ENCODE data around the gene PKD2.

Gene PKD2

GRCh38 chr4:88058295-88058694 lies 50.9 kb downstream of the PKD2 start:
- H3K9me3 ChIP-seq (ENCODE audit: control insufficient read depth, low read length) = no peaks in the 10 kb centered on the region
- DNase-seq = no peak
- H3K4me3 ChIP-seq (ENCODE audit: insufficient read depth, low read depth, low read length, poor library complexity, severe bottlenecking) = no peak overlapping the region
- no peak overlapping the region for H3K27ac ChIP-seq (ENCODE audit: insufficient read depth, low read length, poor library complexity, severe bottlenecking)
- peaks cover 4% of the 10 kb centered on the region for H3K36me3 ChIP-seq (ENCODE audit: control insufficient read depth, insufficient read depth, low read length)
- no peaks in the 10 kb centered on the region for H3K27me3 ChIP-seq (replicated peaks; ENCODE audit: control insufficient read depth, insufficient read depth, low read length, poor library complexity, severe bottlenecking)
- no peaks in the 10 kb centered on the region for H3K4me1 ChIP-seq (ENCODE audit: control insufficient read depth, insufficient read depth, low read length, poor library complexity, severe bottlenecking)

GRCh38 chr4:88059766-88060165 lies 52.3 kb downstream of the PKD2 start:
- Histone ChIP-seq H3K36me3 (ENCODE audit: control insufficient read depth, insufficient read depth, low read length) (peaks cover 4% of the 10 kb centered on the region), H3K4me1 (ENCODE audit: control insufficient read depth, insufficient read depth, low read length, poor library complexity, severe bottlenecking) (no peaks in the 10 kb centered on the region), H3K4me3 (ENCODE audit: insufficient read depth, low read depth, low read length, poor library complexity, severe bottlenecking) (no peak overlapping the region), H3K27ac (ENCODE audit: insufficient read depth, low read length, poor library complexity, severe bottlenecking) (no peak overlapping the region), H3K27me3 (replicated peaks; ENCODE audit: control insufficient read depth, insufficient read depth, low read length, poor library complexity, severe bottlenecking) (no peaks in the 10 kb centered on the region), H3K9me3 (ENCODE audit: control insufficient read depth, low read length) (no peaks in the 10 kb centered on the region)
- DNase-seq = no peak

GRCh38 chr4:88060431-88060830 lies 53.0 kb downstream of the PKD2 start:
- Histone ChIP-seq H3K36me3 (ENCODE audit: control insufficient read depth, insufficient read depth, low read length) (peaks cover 4% of the 10 kb centered on the region), H3K27ac (ENCODE audit: insufficient read depth, low read length, poor library complexity, severe bottlenecking) (no peak overlapping the region), H3K4me3 (ENCODE audit: insufficient read depth, low read depth, low read length, poor library complexity, severe bottlenecking) (no peak overlapping the region), H3K4me1 (ENCODE audit: control insufficient read depth, insufficient read depth, low read length, poor library complexity, severe bottlenecking) (no peaks in the 10 kb centered on the region), H3K9me3 (ENCODE audit: control insufficient read depth, low read length) (no peaks in the 10 kb centered on the region), H3K27me3 (replicated peaks; ENCODE audit: control insufficient read depth, insufficient read depth, low read length, poor library complexity, severe bottlenecking) (no peaks in the 10 kb centered on the region)
- no peak for DNase-seq

DNA sequence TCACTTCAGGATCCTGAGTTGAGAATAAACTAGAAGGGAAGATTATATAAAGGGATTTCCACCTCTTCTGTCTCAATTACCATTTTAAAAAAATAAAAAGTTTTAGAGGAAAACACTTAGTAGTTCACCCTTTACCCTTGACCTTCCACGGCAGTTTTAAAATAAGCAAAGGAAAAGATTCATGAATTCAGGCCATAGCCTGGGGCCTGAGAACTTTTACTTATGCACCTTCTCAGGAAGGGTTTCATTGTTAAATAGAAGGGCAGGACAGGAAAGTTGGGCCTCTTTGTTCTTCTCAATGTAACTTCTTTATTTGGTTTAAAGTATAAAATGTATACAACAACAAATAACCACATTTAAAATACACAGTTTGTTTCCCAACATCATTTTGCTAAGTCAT lies 54.9 kb downstream of the PKD2 start:
- H3K4me3 ChIP-seq (ENCODE audit: insufficient read depth, low read depth, low read length, poor library complexity, severe bottlenecking) = no peak overlapping the region
- no peaks in the 10 kb centered on the region for H3K27me3 ChIP-seq (replicated peaks; ENCODE audit: control insufficient read depth, insufficient read depth, low read length, poor library complexity, severe bottlenecking)
- no peaks in the 10 kb centered on the region for H3K9me3 ChIP-seq (ENCODE audit: control insufficient read depth, low read length)
- no peak overlapping the region for H3K27ac ChIP-seq (ENCODE audit: insufficient read depth, low read length, poor library complexity, severe bottlenecking)
- no peak for DNase-seq
- no peaks in the 10 kb centered on the region for H3K4me1 ChIP-seq (ENCODE audit: control insufficient read depth, insufficient read depth, low read length, poor library complexity, severe bottlenecking)
- peaks cover 4% of the 10 kb centered on the region for H3K36me3 ChIP-seq (ENCODE audit: control insufficient read depth, insufficient read depth, low read length)

DNA sequence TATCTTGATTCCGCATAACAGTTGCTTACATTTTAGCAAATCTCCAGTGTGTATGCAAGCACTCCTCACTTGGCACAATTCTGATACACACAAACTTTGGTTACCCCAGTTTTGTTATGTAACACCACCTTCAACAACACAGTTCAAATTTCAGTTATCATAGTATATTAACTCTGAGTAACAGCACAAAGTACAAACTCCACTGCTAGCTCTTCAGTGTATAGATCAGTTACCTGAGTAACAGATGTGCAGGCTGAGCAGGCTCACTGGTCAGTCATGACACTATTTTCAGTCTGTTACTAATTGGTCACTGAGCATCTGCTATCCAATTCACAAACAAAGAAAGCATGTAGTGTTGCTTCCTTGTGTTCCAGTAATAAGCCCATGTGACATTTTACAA lies 55.4 kb downstream of the PKD2 start:
- Histone ChIP-seq H3K27ac (ENCODE audit: insufficient read depth, low read length, poor library complexity, severe bottlenecking) (no peak overlapping the region), H3K27me3 (replicated peaks; ENCODE audit: control insufficient read depth, insufficient read depth, low read length, poor library complexity, severe bottlenecking) (no peaks in the 10 kb centered on the region), H3K9me3 (ENCODE audit: control insufficient read depth, low read length) (no peaks in the 10 kb centered on the region), H3K4me1 (ENCODE audit: control insufficient read depth, insufficient read depth, low read length, poor library complexity, severe bottlenecking) (no peaks in the 10 kb centered on the region), H3K4me3 (ENCODE audit: insufficient read depth, low read depth, low read length, poor library complexity, severe bottlenecking) (no peak overlapping the region), H3K36me3 (ENCODE audit: control insufficient read depth, insufficient read depth, low read length) (peaks cover 8% of the 10 kb centered on the region)
- no peak for DNase-seq

DNA sequence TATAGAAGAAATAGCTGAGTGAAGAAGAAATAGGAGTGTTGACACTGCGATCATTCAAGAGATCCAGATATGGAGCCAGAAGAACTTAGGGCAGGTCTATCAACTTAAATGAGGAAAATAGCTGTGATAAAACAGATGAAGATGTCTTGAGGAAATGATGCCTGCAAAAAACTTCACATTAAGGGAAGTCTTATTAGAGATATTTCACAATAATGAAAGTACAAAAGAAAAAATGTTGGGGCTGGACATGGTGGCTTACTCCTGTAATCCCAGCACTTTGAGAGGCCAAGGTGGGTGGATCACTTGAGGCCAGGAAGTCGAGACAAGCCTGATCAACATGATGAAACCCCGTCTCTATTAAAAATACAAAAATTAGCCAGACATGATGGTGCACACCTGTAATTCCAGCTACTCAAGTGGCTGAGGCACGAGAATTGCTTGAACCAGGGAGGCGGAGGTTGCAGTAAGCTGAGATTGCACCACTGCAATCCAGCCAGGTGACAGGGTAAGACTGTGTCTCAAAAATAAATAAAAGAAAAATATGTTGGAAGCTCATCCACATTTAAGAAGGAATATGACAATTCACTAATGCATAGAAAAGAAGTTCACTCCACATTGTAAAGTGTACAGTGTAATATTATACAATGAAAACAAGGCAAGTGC lies 56.3 kb downstream of the PKD2 start:
- Histone ChIP-seq H3K4me1 (ENCODE audit: control insufficient read depth, insufficient read depth, low read length, poor library complexity, severe bottlenecking) (no peaks in the 10 kb centered on the region), H3K27ac (ENCODE audit: insufficient read depth, low read length, poor library complexity, severe bottlenecking) (no peak overlapping the region), H3K4me3 (ENCODE audit: insufficient read depth, low read depth, low read length, poor library complexity, severe bottlenecking) (no peak overlapping the region), H3K27me3 (replicated peaks; ENCODE audit: control insufficient read depth, insufficient read depth, low read length, poor library complexity, severe bottlenecking) (no peaks in the 10 kb centered on the region), H3K9me3 (ENCODE audit: control insufficient read depth, low read length) (no peaks in the 10 kb centered on the region), H3K36me3 (ENCODE audit: control insufficient read depth, insufficient read depth, low read length) (peaks cover 13% of the 10 kb centered on the region)
- no peak for DNase-seq

GRCh38 chr4:88064410-88064809 lies 57.0 kb downstream of the PKD2 start:
- DNase-seq = no peak
- H3K4me3 ChIP-seq (ENCODE audit: insufficient read depth, low read depth, low read length, poor library complexity, severe bottlenecking) = no peak overlapping the region
- H3K36me3 ChIP-seq (ENCODE audit: control insufficient read depth, insufficient read depth, low read length) = peaks cover 13% of the 10 kb centered on the region
- no peak overlapping the region for H3K27ac ChIP-seq (ENCODE audit: insufficient read depth, low read length, poor library complexity, severe bottlenecking)
- H3K9me3 ChIP-seq (ENCODE audit: control insufficient read depth, low read length) = no peaks in the 10 kb centered on the region
- no peaks in the 10 kb centered on the region for H3K4me1 ChIP-seq (ENCODE audit: control insufficient read depth, insufficient read depth, low read length, poor library complexity, severe bottlenecking)
- no peaks in the 10 kb centered on the region for H3K27me3 ChIP-seq (replicated peaks; ENCODE audit: control insufficient read depth, insufficient read depth, low read length, poor library complexity, severe bottlenecking)

- H3K4me1 ChIP-seq (ENCODE audit: control insufficient read depth, insufficient read depth, low read length, poor library complexity, severe bottlenecking) = no peaks in the 10 kb centered on the region
- no peaks in the 10 kb centered on the region for H3K9me3 ChIP-seq (ENCODE audit: control insufficient read depth, low read length)
- H3K27ac ChIP-seq (ENCODE audit: insufficient read depth, low read length, poor library complexity, severe bottlenecking) = no peak overlapping the region
- no peaks in the 10 kb centered on the region for H3K27me3 ChIP-seq (replicated peaks; ENCODE audit: control insufficient read depth, insufficient read depth, low read length, poor library complexity, severe bottlenecking)
- H3K36me3 ChIP-seq (ENCODE audit: control insufficient read depth, insufficient read depth, low read length) = peaks cover 28% of the 10 kb centered on the region
- DNase-seq = no peak
- no peak overlapping the region for H3K4me3 ChIP-seq (ENCODE audit: insufficient read depth, low read depth, low read length, poor library complexity, severe bottlenecking)
Measured at GRCh38 chr4:88070031-88070430, 62.6 kb downstream of the PKD2 start.

- Histone ChIP-seq H3K9me3 (ENCODE audit: control insufficient read depth, low read length) (no peaks in the 10 kb centered on the region), H3K4me3 (ENCODE audit: insufficient read depth, low read depth, low read length, poor library complexity, severe bottlenecking) (no peak overlapping the region), H3K36me3 (ENCODE audit: control insufficient read depth, insufficient read depth, low read length) (peaks cover 25% of the 10 kb centered on the region)
Measured at GRCh38 chr4:88075336-88075735, 67.9 kb downstream of the PKD2 start.

GRCh38 chr4:88077911-88078524 lies 70.6 kb downstream of the PKD2 start:
- no peaks in the 10 kb centered on the region for H3K9me3 ChIP-seq (ENCODE audit: control insufficient read depth, low read length)
- no peak overlapping the region for H3K27ac ChIP-seq (ENCODE audit: insufficient read depth, low read length, poor library complexity, severe bottlenecking)
- H3K27me3 ChIP-seq (replicated peaks; ENCODE audit: control insufficient read depth, insufficient read depth, low read length, poor library complexity, severe bottlenecking) = no peaks in the 10 kb centered on the region
- H3K4me3 ChIP-seq (ENCODE audit: insufficient read depth, low read depth, low read length, poor library complexity, severe bottlenecking) = no peak overlapping the region
- no peak for DNase-seq
- no peaks in the 10 kb centered on the region for H3K4me1 ChIP-seq (ENCODE audit: control insufficient read depth, insufficient read depth, low read length, poor library complexity, severe bottlenecking)
- peaks cover 13% of the 10 kb centered on the region for H3K36me3 ChIP-seq (ENCODE audit: control insufficient read depth, insufficient read depth, low read length)

More at GRCh38 chr4:88075336-88075735, 67.9 kb downstream of the PKD2 start:
- no peak overlapping the region for H3K27ac ChIP-seq (ENCODE audit: insufficient read depth, low read length, poor library complexity, severe bottlenecking)
- no peak for DNase-seq
- H3K27me3 ChIP-seq (replicated peaks; ENCODE audit: control insufficient read depth, insufficient read depth, low read length, poor library complexity, severe bottlenecking) = no peaks in the 10 kb centered on the region
- no peaks in the 10 kb centered on the region for H3K4me1 ChIP-seq (ENCODE audit: control insufficient read depth, insufficient read depth, low read length, poor library complexity, severe bottlenecking)

All from effector memory CD4-positive, alpha-beta T cell (primary cell).